SK-N-SH treated with all-trans-retinoic acid at 6 μM for 48 hours (cell line): ENCODE data around the gene PRODH2.

Experiments used
- ARNTL ChIP-seq: fragments of 450-650 bp; formaldehyde crosslinking; IDR thresholded peaks from 2 replicates; pipeline ENCODE4 v1.5.0; 2020; ENCODE audit warnings: low read depth, mild to moderate bottlenecking, moderate library complexity, borderline replicate concordance
- BACH2 ChIP-seq: fragments of 250-450 bp; sonication (Bioruptor Pico); IDR thresholded peaks from 2 replicates; pipeline ENCODE4 v1.9.0; 2021; ENCODE audit warnings: mild to moderate bottlenecking, borderline replicate concordance
- CSDC2 ChIP-seq: fragments of 250-450 bp; sonication (Bioruptor Pico); IDR thresholded peaks from 2 replicates; pipeline ENCODE4 v1.5.0; 2020; ENCODE audit warnings: mild to moderate bottlenecking, moderate library complexity
- GLIS3 ChIP-seq: fragments of 250-450 bp; sonication (Bioruptor Pico); IDR thresholded peaks from 2 replicates; pipeline ENCODE4 v1.5.0; 2020; ENCODE audit warnings: mild to moderate bottlenecking, moderate library complexity
- OSR1 ChIP-seq: fragments of 250-450 bp; sonication (Bioruptor Pico); IDR thresholded peaks from 2 replicates; pipeline ENCODE4 v1.8.0; 2022; ENCODE audit warnings: moderate library complexity, mild to moderate bottlenecking, inconsistent platforms
- PATZ1 ChIP-seq: fragments of 250-450 bp; sonication (Bioruptor Pico); IDR thresholded peaks from 2 replicates; pipeline ENCODE4 v1.8.0; 2020; ENCODE audit warnings: mild to moderate bottlenecking, moderate library complexity, borderline replicate concordance
- POU6F1 ChIP-seq: fragments of 250-450 bp; sonication (Bioruptor Pico); IDR thresholded peaks from 2 replicates; pipeline ENCODE4 v1.8.0; 2021; ENCODE audit warnings: low read depth, mild to moderate bottlenecking, moderate library complexity, borderline replicate concordance
- ZFP30 ChIP-seq: fragments of 450-650 bp; formaldehyde crosslinking; IDR thresholded peaks from 2 replicates; pipeline ENCODE4 v1.5.0; 2022; ENCODE audit warnings: mild to moderate bottlenecking, moderate library complexity

Gene PRODH2

GRCh38 chr19:35750167-35750566 lies 62.5 kb downstream of the PRODH2 start (continued):
- no peak for TF ChIP-seq ARNTL
- TF ChIP-seq GLIS3 (CRISPR knock-in tag) = no peak
- no peak for TF ChIP-seq OSR1 (CRISPR knock-in tag)
- no peak for TF ChIP-seq BACH2 (CRISPR knock-in tag)
- TF ChIP-seq PATZ1 (CRISPR knock-in tag) = no peak
- TF ChIP-seq CSDC2 (CRISPR knock-in tag) = no peak
- no peak for TF ChIP-seq ZFP30
- no peak for TF ChIP-seq POU6F1 (CRISPR knock-in tag)
